GM13976 (cell line): Measurements from ENCODE around the gene SNX20.

Experiments
- DNase-seq: peaks from one replicate; pipeline ENCODE4 v3.0.0; 2012; ENCODE audit warnings: low spot score
- in situ Hi-C: fragments of 300-500 bp; cut with MboI; formaldehyde crosslinking; loops from one replicate; pipeline ENCODE4 v1.12.0; 2022; ENCODE audit warnings: low sequenced_read_pairs, mixed read lengths, inconsistent platforms; ENCODE audit not compliant: unreplicated experiment
- TF ChIP-seq, protein P1 (sequence below): IDR thresholded peaks from 2 replicates; pipeline ENCODE4 v1.5.1; 2012; ENCODE audit warnings: borderline replicate concordance, mild to moderate bottlenecking; ENCODE audit not compliant: insufficient read depth; ENCODE audit errors: extremely low read depth, missing control alignments, control extremely low read depth

SNX20 gene

DNA sequence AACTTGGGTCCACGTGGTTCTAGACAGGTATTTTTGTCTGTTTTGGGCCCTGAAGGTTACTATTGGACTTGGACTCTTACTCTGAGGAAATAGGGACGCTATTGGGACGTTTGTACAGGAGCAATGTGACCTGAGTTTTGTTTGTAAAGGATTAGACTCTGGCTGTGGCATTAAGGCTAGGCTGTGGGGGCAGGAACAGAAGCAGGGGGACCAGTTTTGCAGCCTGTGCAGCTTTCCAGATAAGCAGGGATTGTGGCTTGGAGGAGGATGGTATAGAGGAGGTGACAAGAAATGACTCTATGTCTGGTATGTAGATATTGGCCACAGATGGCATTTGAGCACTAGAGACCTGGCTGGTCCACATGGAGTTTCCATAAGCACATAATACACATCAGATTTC, 25.1 kb upstream of the SNX20 start:
- no peak for DNase-seq
- in situ Hi-C loops = no loop called here
- TF ChIP-seq, protein P1, sequence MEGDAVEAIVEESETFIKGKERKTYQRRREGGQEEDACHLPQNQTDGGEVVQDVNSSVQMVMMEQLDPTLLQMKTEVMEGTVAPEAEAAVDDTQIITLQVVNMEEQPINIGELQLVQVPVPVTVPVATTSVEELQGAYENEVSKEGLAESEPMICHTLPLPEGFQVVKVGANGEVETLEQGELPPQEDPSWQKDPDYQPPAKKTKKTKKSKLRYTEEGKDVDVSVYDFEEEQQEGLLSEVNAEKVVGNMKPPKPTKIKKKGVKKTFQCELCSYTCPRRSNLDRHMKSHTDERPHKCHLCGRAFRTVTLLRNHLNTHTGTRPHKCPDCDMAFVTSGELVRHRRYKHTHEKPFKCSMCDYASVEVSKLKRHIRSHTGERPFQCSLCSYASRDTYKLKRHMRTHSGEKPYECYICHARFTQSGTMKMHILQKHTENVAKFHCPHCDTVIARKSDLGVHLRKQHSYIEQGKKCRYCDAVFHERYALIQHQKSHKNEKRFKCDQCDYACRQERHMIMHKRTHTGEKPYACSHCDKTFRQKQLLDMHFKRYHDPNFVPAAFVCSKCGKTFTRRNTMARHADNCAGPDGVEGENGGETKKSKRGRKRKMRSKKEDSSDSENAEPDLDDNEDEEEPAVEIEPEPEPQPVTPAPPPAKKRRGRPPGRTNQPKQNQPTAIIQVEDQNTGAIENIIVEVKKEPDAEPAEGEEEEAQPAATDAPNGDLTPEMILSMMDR = no peak

DNA sequence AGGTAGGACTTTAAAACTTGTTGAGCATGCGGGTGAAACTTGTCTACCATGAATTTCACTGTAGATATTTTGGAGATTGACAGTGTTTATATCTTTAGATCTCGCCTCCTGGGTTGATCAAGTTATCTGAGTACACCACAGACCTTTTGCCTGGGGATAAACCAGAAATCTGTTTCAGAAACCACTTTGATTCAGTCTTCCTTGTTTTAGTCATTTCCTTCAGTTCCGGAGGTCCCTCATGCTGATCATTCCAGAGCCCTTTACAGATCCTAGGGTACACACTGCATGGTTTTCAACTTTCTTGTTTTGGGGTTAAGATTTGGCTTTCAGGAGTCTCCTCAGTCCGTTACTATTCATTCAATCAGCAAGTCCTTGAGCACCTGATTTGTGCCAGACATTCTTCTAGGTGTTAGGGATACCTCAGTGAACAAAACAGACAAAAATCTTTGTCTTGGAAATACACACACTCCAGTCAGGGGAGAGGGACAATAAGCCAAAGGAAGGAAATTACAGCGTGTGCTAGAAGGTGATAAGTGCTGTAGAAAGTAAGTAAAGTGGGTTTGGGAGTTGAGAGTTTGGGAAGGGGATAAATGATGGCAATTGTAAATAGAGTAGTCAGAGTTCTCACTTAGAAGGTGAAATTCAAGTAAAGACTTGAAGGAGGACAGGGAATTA, 24.5 kb upstream of the SNX20 start:
- in situ Hi-C loops = no loop called here
- no peak for DNase-seq
- TF ChIP-seq, protein P1 = no peak

DNA sequence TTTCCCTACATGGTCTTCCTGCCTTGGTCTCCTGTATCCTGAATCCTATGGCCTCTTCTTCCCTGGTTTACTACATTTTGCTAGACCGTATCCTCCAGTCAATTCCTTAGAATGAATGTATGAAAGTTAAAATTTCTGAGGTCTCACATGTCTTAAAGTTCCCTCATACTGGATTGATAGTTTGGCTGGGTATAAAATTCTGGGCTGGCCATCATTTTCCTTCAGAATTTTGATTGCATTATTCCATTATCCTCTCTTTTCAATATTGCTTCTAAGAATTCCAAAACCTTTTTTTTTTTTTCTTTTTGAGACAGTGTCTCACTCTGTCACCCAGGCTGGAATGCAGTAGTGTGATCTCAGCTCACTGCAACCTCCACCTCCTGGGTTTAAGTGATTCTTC, 23.1 kb upstream of the SNX20 start:
- no peak for DNase-seq
- in situ Hi-C loops = no loop called here
- TF ChIP-seq, protein P1 = no peak

DNA sequence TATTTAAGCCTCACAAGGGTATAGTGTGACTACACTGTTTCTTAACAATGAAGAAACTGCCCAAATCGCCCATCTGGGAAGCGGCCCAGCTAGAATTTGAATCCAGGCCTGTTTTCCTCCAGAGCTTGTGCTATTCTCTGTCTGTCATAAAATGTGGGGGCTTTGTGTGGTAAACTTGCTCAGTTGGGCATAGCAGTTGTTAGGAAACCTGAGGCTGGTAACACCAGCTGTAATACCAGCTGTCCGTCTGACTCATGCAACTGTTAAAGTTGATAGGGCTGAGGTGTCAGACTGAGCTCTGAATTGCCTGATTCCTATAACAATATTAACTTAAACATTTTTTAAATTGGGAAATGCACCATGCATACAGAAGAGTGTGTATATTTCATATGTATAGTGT, 21.6 kb upstream of the SNX20 start:
- in situ Hi-C loops = no loop called here
- TF ChIP-seq, protein P1 = no peak
- DNase-seq = no peak

DNA sequence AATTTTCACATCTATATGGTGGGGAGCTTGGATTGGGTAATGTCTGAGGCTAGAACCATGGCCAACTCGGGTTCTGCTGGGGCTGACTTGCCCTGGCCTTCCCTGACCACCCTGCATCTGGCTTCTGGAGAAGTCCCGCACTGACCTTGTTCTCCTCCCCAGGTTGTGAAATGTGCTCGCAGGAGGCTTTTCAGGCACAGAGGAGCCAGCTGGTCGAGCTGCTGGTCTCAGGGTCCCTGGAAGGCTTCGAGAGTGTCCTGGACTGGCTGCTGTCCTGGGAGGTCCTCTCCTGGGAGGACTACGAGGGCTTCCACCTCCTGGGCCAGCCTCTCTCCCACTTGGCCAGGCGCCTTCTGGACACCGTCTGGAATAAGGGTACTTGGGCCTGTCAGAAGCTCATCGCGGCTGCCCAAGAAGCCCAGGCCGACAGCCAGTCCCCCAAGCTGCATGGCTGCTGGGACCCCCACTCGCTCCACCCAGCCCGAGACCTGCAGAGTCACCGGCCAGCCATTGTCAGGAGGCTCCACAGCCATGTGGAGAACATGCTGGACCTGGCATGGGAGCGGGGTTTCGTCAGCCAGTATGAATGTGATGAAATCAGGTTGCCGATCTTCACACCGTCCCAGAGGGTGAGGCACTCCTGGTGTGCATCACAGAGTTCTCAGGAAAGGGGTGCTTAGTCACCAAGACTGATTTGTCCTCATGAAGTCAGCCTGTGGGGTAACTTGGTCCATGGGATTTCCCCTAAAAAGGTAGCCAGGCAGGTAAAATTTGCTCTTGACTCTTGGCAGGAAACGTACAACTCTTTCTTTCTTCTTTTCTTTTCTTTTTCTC, 18.4 kb upstream of the SNX20 start:
- TF ChIP-seq, protein P1 = no peak
- in situ Hi-C loops = no loop called here
- no peak for DNase-seq

DNA sequence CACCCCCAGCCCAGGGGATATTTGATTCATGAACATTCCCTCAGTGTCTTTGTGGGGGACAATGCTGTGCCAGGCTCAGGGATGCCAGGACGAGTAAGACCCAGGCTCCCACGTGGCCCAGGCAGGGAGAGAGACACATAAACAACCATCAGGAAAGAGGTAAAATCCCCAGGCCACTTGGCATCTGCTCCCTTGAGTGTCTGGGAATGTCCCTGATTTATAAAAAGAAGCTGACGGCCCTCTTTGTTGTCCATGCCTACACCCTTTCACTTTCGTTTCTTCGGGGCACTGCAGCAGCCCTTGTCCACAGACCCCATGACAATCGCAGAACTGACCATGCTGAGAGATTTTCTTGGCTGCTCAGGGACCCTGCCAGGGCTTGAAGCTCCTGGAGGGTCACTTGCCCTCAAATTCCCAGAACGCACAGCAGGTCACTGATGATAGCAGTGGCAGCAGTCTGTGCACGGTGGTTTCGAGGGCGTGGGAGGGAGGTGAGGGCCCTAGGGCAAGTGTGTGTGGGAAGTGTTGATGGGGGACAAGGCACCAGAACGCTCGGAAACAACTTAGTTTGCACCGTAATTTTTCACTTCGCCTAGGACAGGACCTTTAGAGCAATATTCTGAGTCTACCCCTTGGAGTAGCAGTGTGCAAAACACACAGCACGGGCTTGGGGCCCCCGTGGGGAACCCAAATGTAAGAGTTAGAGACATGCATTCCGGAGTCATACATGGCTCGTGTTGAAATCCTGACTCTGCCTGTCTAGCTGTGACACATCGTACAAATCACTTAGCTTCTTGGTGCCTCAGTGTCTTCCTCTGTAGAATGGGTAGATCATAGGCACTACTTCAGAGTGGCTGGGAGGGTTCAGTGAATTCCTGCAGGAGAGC, 17.0 kb upstream of the SNX20 start:
- peak; percentile 75 for DNase-seq
- TF ChIP-seq, protein P1 = no peak
- in situ Hi-C loops = no loop called here
